HepG2 (cell line): ENCODE measurements around the gene ABCC5. TPM values are rescaled to one million over a fixed set of nuclear protein-coding genes. Genes with fewer than 3 reads are reported as not detected.
A peak's percentile ranks its signal among the peaks of the same experiment; 100 is the strongest.

Experiments
- ATAC-seq: fragments of 200-7000 bp; cut with Tn5 transposase; 3 replicates; pipeline ENCODE4 v1.9.1; 2020; ENCODE audit warnings: mild to moderate bottlenecking, moderate library complexity
- BruUV-seq: library from RNA; stranded (reverse); fragments of 400-500 nt; replicated peaks from 2 replicates; lab custom pipeline; 2021; lab: Mats Ljungman, UMichigan
- CTCF ChIA-PET: fragments of 300-600 bp; formaldehyde crosslinking; extraction: SDS; loops from one replicate; lab custom pipeline; 2021; ENCODE audit warnings: low total read pairs, inconsistent platforms, low intra/inter-chr PET ratio; lab: Yijun Ruan, JAX
- POLR2A ChIA-PET: fragments of 350-600 bp; sonication (Branson Sonifier 250); formaldehyde crosslinking; loops from one replicate; lab custom pipeline; 2020; ENCODE audit warnings: antibody characterized with exemption, inconsistent platforms; lab: Yijun Ruan, JAX
- DNase-seq: peaks from one replicate; pipeline ENCODE4 v3.0.0-alpha.2; 2015; ENCODE audit warnings: low spot score
- FAIRE-seq: peaks from 3 replicates; lab custom pipeline; 2011; peaks lifted over from hg19 to GRCh38; lab: Jason Lieb, UNC
- H2AFZ ChIP-seq: one replicate; pipeline ENCODE4 v1.6.1; 2011; ENCODE audit warnings: low read length, inconsistent platforms
- H3K27ac ChIP-seq: fragments of 300-600 bp; 3 replicates; pipeline ENCODE4 v1.8.0; 2011; ENCODE audit warnings: mixed run types, mild to moderate bottlenecking, mixed read lengths, low read length, inconsistent platforms; ENCODE audit not compliant: insufficient read depth; ENCODE audit errors: extremely low read length
- H3K27me3 ChIP-seq, 2 experiments: fragments of 200-600 bp in 1 of 2; 2 replicates in 1 of 2; 3 replicates in 1 of 2; pipeline versions ENCODE4 v1.6.0 to v1.8.0; 2011; ENCODE audit warnings: low read length in 2 of 2, mild to moderate bottlenecking in 2 of 2, moderate library complexity in 2 of 2, inconsistent platforms in 1 of 2; ENCODE audit not compliant: insufficient read depth in 2 of 2, control insufficient read depth in 1 of 2
- H3K36me3 ChIP-seq, 2 experiments: fragments of 200-600 bp in 1 of 2; replicated peaks in 1 of 2; 2 replicates in 1 of 2; 3 replicates in 1 of 2; pipeline versions ENCODE4 v1.5.1 to v1.8.0; 2011; ENCODE audit warnings: low read length in 2 of 2, inconsistent platforms in 1 of 2; ENCODE audit not compliant: insufficient read depth in 2 of 2, control insufficient read depth in 1 of 2
- H3K4me1 ChIP-seq: 2 replicates; pipeline ENCODE4 v1.5.1; 2012; ENCODE audit warnings: low read length, inconsistent platforms; ENCODE audit not compliant: insufficient read depth
- H3K4me2 ChIP-seq: 2 replicates; pipeline ENCODE4 v1.6.0; 2011; ENCODE audit warnings: low read depth, low read length, inconsistent platforms
- H3K4me3 ChIP-seq, 3 experiments: fragments of 200-600 bp in 1 of 3; sonication (generic), shearing (Covaris generic) in 1 of 3; replicated peaks in 1 of 3; 2 replicates each; pipeline ENCODE4 v1.5.1; 2011 to 2016; ENCODE audit warnings: low read length in 3 of 3, inconsistent platforms in 2 of 3, low read depth in 2 of 3, mild to moderate bottlenecking in 2 of 3, control low read depth in 1 of 3, mixed read lengths in 1 of 3; ENCODE audit not compliant: insufficient read depth in 1 of 3
- H3K79me2 ChIP-seq: one replicate; pipeline ENCODE4 v1.6.1; 2011; ENCODE audit warnings: low read length, inconsistent platforms; ENCODE audit not compliant: insufficient read depth
- H3K9ac ChIP-seq: 2 replicates; pipeline ENCODE4 v1.6.0; 2011; ENCODE audit warnings: mild to moderate bottlenecking, low read depth, low read length, inconsistent platforms; ENCODE audit not compliant: insufficient read depth
- H3K9me3 ChIP-seq: 2 replicates; pipeline ENCODE4 v1.5.1; 2012; ENCODE audit warnings: mild to moderate bottlenecking, low read length
- H4K20me1 ChIP-seq: 2 replicates; pipeline ENCODE4 v1.6.0; 2011; ENCODE audit warnings: inconsistent platforms, mild to moderate bottlenecking, low read length, moderate library complexity; ENCODE audit not compliant: insufficient read depth
- MED8 ChIP-seq: sonication (generic); formaldehyde crosslinking; IDR thresholded peaks from 2 replicates; pipeline ENCODE4 v1.8.1; 2023; ENCODE audit warnings: mild to moderate bottlenecking, missing genetic modification reagents; ENCODE audit not compliant: insufficient replicate concordance
- TOE1 ChIP-seq: sonication (generic); formaldehyde crosslinking; IDR thresholded peaks from 2 replicates; pipeline ENCODE4 v1.4.0; 2020; ENCODE audit warnings: mild to moderate bottlenecking, missing genetic modification reagents
- ZNF317 ChIP-seq: sonication (generic); formaldehyde crosslinking; IDR thresholded peaks from 2 replicates; pipeline ENCODE4 v1.5.0; 2020; ENCODE audit warnings: mild to moderate bottlenecking, missing genetic modification reagents
- ZNF383 ChIP-seq: sonication (generic); formaldehyde crosslinking; IDR thresholded peaks from 2 replicates; pipeline ENCODE4 v1.4.0; 2020; ENCODE audit warnings: missing genetic modification reagents, mild to moderate bottlenecking, borderline replicate concordance
- WGBS: methylation state at CpG from one replicate; pipeline ENCODE4 v1.1.6; 2017; ENCODE audit warnings: low lambda C conversion rate; 5-methylcytosine and 5-hydroxymethylcytosine counted together
- in situ Hi-C: cut with HindIII; loops from 2 replicates; pipeline ENCODE4 v1.10.0; 2017; ENCODE audit warnings: low pct_unique_long_range_greater_than_20kb; ENCODE audit not compliant: extremely low pct_ligation_motif_present
- intact Hi-C: fragments of 100-400 bp; cut with micrococcal nuclease; formaldehyde crosslinking; loops from one replicate; pipeline ENCODE4 v1.10.0; 2022; ENCODE audit not compliant: unreplicated experiment
- polyA plus RNA-seq, 8 experiments: library from polyadenylated mRNA; depleted of rRNA in 3 of 8; stranded (reverse) in 7 of 8; unstranded in 1 of 8; fragments of >200 nt; fragmentation: Illumina TruSeq in 4 of 8; extraction: Trizol in 4 of 8; gene quantifications; 2 replicates each; pipeline versions ENCODE4 v1.2.1 to v1.2.3, GENCODE V29; 2011 to 2016; ENCODE audit warnings: low read depth in 4 of 8, missing spikeins in 1 of 8, mixed read lengths in 1 of 8; ENCODE audit not compliant: insufficient read depth in 1 of 8
- total RNA-seq, 5 experiments: library from RNA; depleted of rRNA; stranded (reverse); fragments of >200 nt; fragmentation: Illumina TruSeq; extraction: Trizol; gene quantifications; 2 replicates each; pipeline ENCODE4 v1.2.3, GENCODE V29; 2016; ENCODE audit warnings: low read depth in 1 of 5
- TF ChIP-seq, protein P1 (sequence below), 2 experiments: fragments of 450-650 bp in 1 of 2; sonication (generic) in 1 of 2; formaldehyde crosslinking in 1 of 2; IDR thresholded peaks; 2 replicates each; pipeline versions ENCODE4 v1.6.1 to v1.8.0; 2016 to 2022; ENCODE audit warnings: antibody characterized with exemption in 1 of 2, mild to moderate bottlenecking in 1 of 2, missing genetic modification reagents in 1 of 2
- TF ChIP-seq, protein P2 (sequence below): sonication (generic); formaldehyde crosslinking; IDR thresholded peaks from 2 replicates; pipeline ENCODE4 v1.4.0; 2020; ENCODE audit warnings: missing genetic modification reagents, borderline replicate concordance
- TF ChIP-seq, protein P3 (sequence below): IDR thresholded peaks from 2 replicates; pipeline ENCODE4 v1.6.1; 2016; ENCODE audit warnings: mild to moderate bottlenecking

Gene ABCC5
- total and polyA plus RNA-seq, 2 of the 13 experiments (the other 11 are each of a cell fraction or from before 2014, with no cell fraction given) = 12.5 to 12.7 TPM

- no TSS peak for BruUV-seq
- peak; percentile 50 for FAIRE-seq
- in situ Hi-C loops (no loop called here), intact Hi-C loops (loop anchor here (2.0 kb wide), 2 partner anchors 28 to 76 kb away; partner anchors contain the start of gene ABCC5)
- Histone ChIP-seq H3K27ac (peak overlapping the region; percentile 80), H4K20me1 (no peaks in the 10 kb centered on the region), H3K9ac (peak overlapping the region; percentile 50), H3K4me1 (peaks cover 84% of the 10 kb centered on the region), H3K4me3 (peak overlapping the region in 1 of 3 experiments; percentile 25; a peak in 1 of 6 replicates), H3K9me3 (no peaks in the 10 kb centered on the region), H3K4me2 (peak overlapping the region; percentile 66), H3K79me2 (no peaks in the 10 kb centered on the region), H3K27me3 (no peaks in the 10 kb centered on the region), H2AFZ (no peak overlapping the region), H3K36me3 (peaks cover 6% of the 10 kb centered on the region in 2 experiments; a peak in 3 of 5 replicates)
- ChIA-PET CTCF (no interaction called here), POLR2A (interaction anchor here (0.6 to 1.8 kb wide), 12 partner anchors 9 to 147 kb away, joined by 3 to 11 read pairs (median 3); partner anchors contain the start of genes EIF2B5 and PARL)
- peak; percentile 92 for DNase-seq
- peak; percentile 99 for ATAC-seq
- 18% methylated on average over 16 of the region's 16 CpGs for WGBS
- 0 out of 2 replicates have a peak, but pooled peaks have one; percentile 26 for TF ChIP-seq ZNF317 (CRISPR knock-in tag)
- TF ChIP-seq, protein P1, sequence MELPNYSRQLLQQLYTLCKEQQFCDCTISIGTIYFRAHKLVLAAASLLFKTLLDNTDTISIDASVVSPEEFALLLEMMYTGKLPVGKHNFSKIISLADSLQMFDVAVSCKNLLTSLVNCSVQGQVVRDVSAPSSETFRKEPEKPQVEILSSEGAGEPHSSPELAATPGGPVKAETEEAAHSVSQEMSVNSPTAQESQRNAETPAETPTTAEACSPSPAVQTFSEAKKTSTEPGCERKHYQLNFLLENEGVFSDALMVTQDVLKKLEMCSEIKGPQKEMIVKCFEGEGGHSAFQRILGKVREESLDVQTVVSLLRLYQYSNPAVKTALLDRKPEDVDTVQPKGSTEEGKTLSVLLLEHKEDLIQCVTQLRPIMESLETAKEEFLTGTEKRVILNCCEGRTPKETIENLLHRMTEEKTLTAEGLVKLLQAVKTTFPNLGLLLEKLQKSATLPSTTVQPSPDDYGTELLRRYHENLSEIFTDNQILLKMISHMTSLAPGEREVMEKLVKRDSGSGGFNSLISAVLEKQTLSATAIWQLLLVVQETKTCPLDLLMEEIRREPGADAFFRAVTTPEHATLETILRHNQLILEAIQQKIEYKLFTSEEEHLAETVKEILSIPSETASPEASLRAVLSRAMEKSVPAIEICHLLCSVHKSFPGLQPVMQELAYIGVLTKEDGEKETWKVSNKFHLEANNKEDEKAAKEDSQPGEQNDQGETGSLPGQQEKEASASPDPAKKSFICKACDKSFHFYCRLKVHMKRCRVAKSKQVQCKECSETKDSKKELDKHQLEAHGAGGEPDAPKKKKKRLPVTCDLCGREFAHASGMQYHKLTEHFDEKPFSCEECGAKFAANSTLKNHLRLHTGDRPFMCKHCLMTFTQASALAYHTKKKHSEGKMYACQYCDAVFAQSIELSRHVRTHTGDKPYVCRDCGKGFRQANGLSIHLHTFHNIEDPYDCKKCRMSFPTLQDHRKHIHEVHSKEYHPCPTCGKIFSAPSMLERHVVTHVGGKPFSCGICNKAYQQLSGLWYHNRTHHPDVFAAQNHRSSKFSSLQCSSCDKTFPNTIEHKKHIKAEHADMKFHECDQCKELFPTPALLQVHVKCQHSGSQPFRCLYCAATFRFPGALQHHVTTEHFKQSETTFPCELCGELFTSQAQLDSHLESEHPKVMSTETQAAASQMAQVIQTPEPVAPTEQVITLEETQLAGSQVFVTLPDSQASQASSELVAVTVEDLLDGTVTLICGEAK (IDR thresholded peaks at IDR 0.05) = no peak
- TF ChIP-seq, protein P1 (CRISPR knock-in tag; IDR thresholded peaks at IDR 0.05) = peak; percentile 28; the same call in 1 of the 2 replicates
- TF ChIP-seq TOE1 (CRISPR knock-in tag) = 0 out of 2 replicates have a peak, but pooled peaks have one; percentile 43
- TF ChIP-seq, protein P2, sequence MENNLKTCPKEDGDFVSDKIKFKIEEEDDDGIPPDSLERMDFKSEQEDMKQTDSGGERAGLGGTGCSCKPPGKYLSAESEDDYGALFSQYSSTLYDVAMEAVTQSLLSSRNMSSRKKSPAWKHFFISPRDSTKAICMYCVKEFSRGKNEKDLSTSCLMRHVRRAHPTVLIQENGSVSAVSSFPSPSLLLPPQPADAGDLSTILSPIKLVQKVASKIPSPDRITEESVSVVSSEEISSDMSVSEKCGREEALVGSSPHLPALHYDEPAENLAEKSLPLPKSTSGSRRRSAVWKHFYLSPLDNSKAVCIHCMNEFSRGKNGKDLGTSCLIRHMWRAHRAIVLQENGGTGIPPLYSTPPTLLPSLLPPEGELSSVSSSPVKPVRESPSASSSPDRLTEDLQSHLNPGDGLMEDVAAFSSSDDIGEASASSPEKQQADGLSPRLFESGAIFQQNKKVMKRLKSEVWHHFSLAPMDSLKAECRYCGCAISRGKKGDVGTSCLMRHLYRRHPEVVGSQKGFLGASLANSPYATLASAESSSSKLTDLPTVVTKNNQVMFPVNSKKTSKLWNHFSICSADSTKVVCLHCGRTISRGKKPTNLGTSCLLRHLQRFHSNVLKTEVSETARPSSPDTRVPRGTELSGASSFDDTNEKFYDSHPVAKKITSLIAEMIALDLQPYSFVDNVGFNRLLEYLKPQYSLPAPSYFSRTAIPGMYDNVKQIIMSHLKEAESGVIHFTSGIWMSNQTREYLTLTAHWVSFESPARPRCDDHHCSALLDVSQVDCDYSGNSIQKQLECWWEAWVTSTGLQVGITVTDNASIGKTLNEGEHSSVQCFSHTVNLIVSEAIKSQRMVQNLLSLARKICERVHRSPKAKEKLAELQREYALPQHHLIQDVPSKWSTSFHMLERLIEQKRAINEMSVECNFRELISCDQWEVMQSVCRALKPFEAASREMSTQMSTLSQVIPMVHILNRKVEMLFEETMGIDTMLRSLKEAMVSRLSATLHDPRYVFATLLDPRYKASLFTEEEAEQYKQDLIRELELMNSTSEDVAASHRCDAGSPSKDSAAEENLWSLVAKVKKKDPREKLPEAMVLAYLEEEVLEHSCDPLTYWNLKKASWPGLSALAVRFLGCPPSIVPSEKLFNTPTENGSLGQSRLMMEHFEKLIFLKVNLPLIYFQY = 0 out of 2 replicates have a peak, but pooled peaks have one; percentile 57
- TF ChIP-seq, protein P3, sequence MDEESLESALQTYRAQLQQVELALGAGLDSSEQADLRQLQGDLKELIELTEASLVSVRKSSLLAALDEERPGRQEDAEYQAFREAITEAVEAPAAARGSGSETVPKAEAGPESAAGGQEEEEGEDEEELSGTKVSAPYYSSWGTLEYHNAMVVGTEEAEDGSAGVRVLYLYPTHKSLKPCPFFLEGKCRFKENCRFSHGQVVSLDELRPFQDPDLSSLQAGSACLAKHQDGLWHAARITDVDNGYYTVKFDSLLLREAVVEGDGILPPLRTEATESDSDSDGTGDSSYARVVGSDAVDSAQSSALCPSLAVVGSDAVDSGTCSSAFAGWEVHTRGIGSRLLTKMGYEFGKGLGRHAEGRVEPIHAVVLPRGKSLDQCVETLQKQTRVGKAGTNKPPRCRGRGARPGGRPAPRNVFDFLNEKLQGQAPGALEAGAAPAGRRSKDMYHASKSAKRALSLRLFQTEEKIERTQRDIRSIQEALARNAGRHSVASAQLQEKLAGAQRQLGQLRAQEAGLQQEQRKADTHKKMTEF (CRISPR knock-in tag) = peak; percentile 73
- 0 out of 2 replicates have a peak, but pooled peaks have one; percentile 39 for TF ChIP-seq ZNF383
- no peak for TF ChIP-seq MED8
Measured at GRCh38 chr3:183988216-183988790, 29.4 kb downstream of the ABCC5 start.
